Mesenchymal stem cell (in vitro differentiated cells and primary cell): Measurements from ENCODE around the gene POM121. TPM values are rescaled to one million over a fixed set of nuclear protein-coding genes. Genes with fewer than 3 reads are reported as not detected.
"Not testable (repeated sequence)": the region's sequence is repeated elsewhere in the genome, so short reads cannot be mapped to it uniquely, and the experiment has no call there.

ENCODE experiments used
- DNase-seq: peaks from one replicate; pipeline ENCODE4 v3.0.0-alpha.2; 2013
- H2AFZ ChIP-seq: one replicate; pipeline ENCODE4 v1.6.1; 2013; ENCODE audit warnings: low read depth, mild to moderate bottlenecking, control low read depth, inconsistent platforms, low read length, moderate library complexity
- H2AK5ac ChIP-seq: 2 replicates; pipeline ENCODE4 v1.6.1; 2013; ENCODE audit warnings: low read length, moderate library complexity, mild to moderate bottlenecking, inconsistent platforms; ENCODE audit not compliant: severe bottlenecking
- H2BK120ac ChIP-seq: one replicate; pipeline ENCODE4 v1.6.1; 2013; ENCODE audit warnings: low read depth, mild to moderate bottlenecking, inconsistent platforms, low read length, moderate library complexity
- H2BK12ac ChIP-seq, 2 experiments: one replicate each; pipeline ENCODE4 v1.6.1; 2013; ENCODE audit warnings: inconsistent platforms in 2 of 2, low read length in 2 of 2, mild to moderate bottlenecking in 2 of 2, moderate library complexity in 2 of 2, control low read depth in 1 of 2
- H2BK15ac ChIP-seq: one replicate; pipeline ENCODE4 v1.6.1; 2013; ENCODE audit warnings: mild to moderate bottlenecking, low read depth, inconsistent platforms; ENCODE audit not compliant: poor library complexity, severe bottlenecking
- H2BK5ac ChIP-seq: 2 replicates; pipeline ENCODE4 v1.6.1; 2013; ENCODE audit warnings: low read depth, mild to moderate bottlenecking, low read length, control low read depth, inconsistent platforms; ENCODE audit not compliant: poor library complexity, severe bottlenecking
- H3K14ac ChIP-seq, 2 experiments: one replicate each; pipeline ENCODE4 v1.6.1; 2013; ENCODE audit warnings: inconsistent platforms in 2 of 2, low read length in 2 of 2, control low read depth in 1 of 2, mild to moderate bottlenecking in 1 of 2, moderate library complexity in 1 of 2
- H3K18ac ChIP-seq, 2 experiments: one replicate each; pipeline ENCODE4 v1.6.1; 2013; ENCODE audit warnings: inconsistent platforms in 2 of 2, low read length in 2 of 2, control low read depth in 1 of 2, low read depth in 1 of 2, mild to moderate bottlenecking in 1 of 2
- H3K23ac ChIP-seq, 2 experiments: one replicate each; pipeline ENCODE4 v1.6.1; 2013; ENCODE audit warnings: inconsistent platforms in 2 of 2, low read length in 2 of 2, mild to moderate bottlenecking in 2 of 2, moderate library complexity in 2 of 2, control low read depth in 1 of 2
- H3K27ac ChIP-seq: 2 replicates; pipeline ENCODE4 v1.5.1; 2013; ENCODE audit warnings: mild to moderate bottlenecking, moderate library complexity, low read length, control low read depth, inconsistent platforms; ENCODE audit not compliant: poor library complexity, severe bottlenecking
- H3K27me3 ChIP-seq, 2 experiments: 2 replicates each; pipeline versions ENCODE4 v1.6.1 to v1.7.0; 2013; ENCODE audit warnings: low read length in 2 of 2, mild to moderate bottlenecking in 2 of 2, moderate library complexity in 2 of 2, control low read depth in 1 of 2, inconsistent platforms in 1 of 2; ENCODE audit not compliant: control insufficient read depth in 1 of 2, insufficient read depth in 1 of 2
- H3K36me3 ChIP-seq, 2 experiments: 2 replicates each; pipeline versions ENCODE4 v1.6.1 to v1.7.0; 2013; ENCODE audit warnings: low read length in 2 of 2, control low read depth in 1 of 2, inconsistent platforms in 1 of 2, low read depth in 1 of 2, mild to moderate bottlenecking in 1 of 2; ENCODE audit not compliant: insufficient read depth in 2 of 2, control insufficient read depth in 1 of 2
- H3K4ac ChIP-seq, 2 experiments: one replicate each; pipeline ENCODE4 v1.6.1; 2013; ENCODE audit warnings: inconsistent platforms in 2 of 2, low read length in 2 of 2, mild to moderate bottlenecking in 2 of 2, moderate library complexity in 2 of 2, control low read depth in 1 of 2, low read depth in 1 of 2
- H3K4me1 ChIP-seq: 2 replicates; pipeline ENCODE4 v1.6.1; 2013; ENCODE audit warnings: low read depth, low read length, control low read depth; ENCODE audit not compliant: control insufficient read depth, insufficient read depth
- H3K4me2 ChIP-seq: 2 replicates; pipeline ENCODE4 v1.6.1; 2013; ENCODE audit warnings: low read length, mild to moderate bottlenecking, inconsistent platforms; ENCODE audit not compliant: poor library complexity, severe bottlenecking
- H3K4me3 ChIP-seq, 2 experiments: 2 replicates each; pipeline versions ENCODE4 v1.5.1 to v1.7.0; 2013; ENCODE audit warnings: low read length in 2 of 2, mild to moderate bottlenecking in 2 of 2, control low read depth in 1 of 2, low read depth in 1 of 2; ENCODE audit not compliant: insufficient read depth in 1 of 2
- H3K79me1 ChIP-seq: replicated peaks from 2 replicates; pipeline ENCODE4 v1.6.1; 2013; ENCODE audit warnings: mild to moderate bottlenecking, control low read depth, low read length, inconsistent platforms; ENCODE audit not compliant: poor library complexity, severe bottlenecking
- H3K9ac ChIP-seq: 2 replicates; pipeline ENCODE4 v1.7.0; 2013; ENCODE audit warnings: mild to moderate bottlenecking, low read length, moderate library complexity
- H3K9me3 ChIP-seq: 2 replicates; pipeline ENCODE4 v1.7.0; 2013; ENCODE audit warnings: mild to moderate bottlenecking, low read length; ENCODE audit not compliant: control insufficient read depth
- H4K8ac ChIP-seq: one replicate; pipeline ENCODE4 v1.6.1; 2013; ENCODE audit warnings: inconsistent platforms, mild to moderate bottlenecking, low read length, moderate library complexity
- H4K91ac ChIP-seq: one replicate; pipeline ENCODE4 v1.6.1; 2013; ENCODE audit warnings: mild to moderate bottlenecking, low read length, inconsistent platforms
- WGBS: methylation state at CpG from one replicate; pipeline ENCODE4 v1.1.7; 2013; ENCODE audit warnings: mixed read lengths; 5-methylcytosine and 5-hydroxymethylcytosine counted together
- small RNA-seq: library from polyadenylated mRNA; stranded (forward); fragments of <200 nt; extraction: miRNeasy Mini kit (QIAGEN cat#:217004); gene quantifications from one replicate; pipeline ENCODE3, GENCODE V24; 2013; ENCODE audit warnings: low read depth

POM121 gene

GRCh38 chr7:72995484-72995883 is 70.6 kb downstream of the POM121 start:
- DNase-seq, H2BK15ac ChIP-seq, H3K9me3 ChIP-seq, H2BK12ac ChIP-seq, H3K18ac ChIP-seq, H2BK120ac ChIP-seq, H3K27ac ChIP-seq, H3K4me1 ChIP-seq, H3K14ac ChIP-seq, H4K8ac ChIP-seq, H3K4ac ChIP-seq, H3K4me3 ChIP-seq, H3K4me2 ChIP-seq, H4K91ac ChIP-seq, H2BK5ac ChIP-seq, H3K27me3 ChIP-seq, H2AFZ ChIP-seq, H3K23ac ChIP-seq, H3K36me3 ChIP-seq, H2AK5ac ChIP-seq, H3K9ac ChIP-seq, H3K79me1 ChIP-seq: not testable (repeated sequence)
- no CpG with 5 or more reads among the region's 8 CpGs for WGBS

- H3K18ac ChIP-seq, H2AFZ ChIP-seq, H4K8ac ChIP-seq, H3K4ac ChIP-seq, H2BK15ac ChIP-seq, H3K4me1 ChIP-seq, H3K14ac ChIP-seq, H3K9me3 ChIP-seq, H3K4me2 ChIP-seq, H2BK12ac ChIP-seq, H3K27ac ChIP-seq, H4K91ac ChIP-seq, H3K27me3 ChIP-seq, H3K4me3 ChIP-seq, H3K9ac ChIP-seq, H3K36me3 ChIP-seq, H2BK5ac ChIP-seq, H2BK120ac ChIP-seq, H2AK5ac ChIP-seq, H3K23ac ChIP-seq, H3K79me1 ChIP-seq, DNase-seq: not testable (repeated sequence)
- WGBS, result no CpG with 5 or more reads among the region's 8 CpGs
Observed at GRCh38 chr7:72997447-72997846, 72.6 kb downstream of the POM121 start.

- H3K27ac ChIP-seq, H4K91ac ChIP-seq, H3K23ac ChIP-seq, H2BK120ac ChIP-seq, H3K36me3 ChIP-seq, H2AK5ac ChIP-seq, H3K18ac ChIP-seq, H2BK5ac ChIP-seq, H3K9ac ChIP-seq, H3K14ac ChIP-seq, H2BK15ac ChIP-seq, H2BK12ac ChIP-seq, H3K4me1 ChIP-seq, H3K9me3 ChIP-seq, H3K4me3 ChIP-seq, DNase-seq, H3K4me2 ChIP-seq, H2AFZ ChIP-seq, H3K27me3 ChIP-seq, H3K79me1 ChIP-seq, H4K8ac ChIP-seq, H3K4ac ChIP-seq: not testable (repeated sequence)
- no CpG with 5 or more reads among the region's 11 CpGs for WGBS
Observed at GRCh38 chr7:72997887-72998468, 73.1 kb downstream of the POM121 start.

Small RNA genes within 50 kb of the gene (small RNA-seq; reads per million reads assigned to genes)
- gene RF00019, result not detected
